A549 (cell line): ENCODE data around the gene FKBP7. TPM values are rescaled to one million over a fixed set of nuclear protein-coding genes. Genes with fewer than 3 reads are reported as not detected.

Experiments
- ATAC-seq, 2 experiments: fragments of 200-7000 bp in 1 of 2; fragments of >200 bp in 1 of 2; cut with Nextera tagmentation in 1 of 2; cut with Tn5 transposase in 1 of 2; 3 replicates each; pipeline versions ENCODE4 v1.8.0 to v1.9.1; 2018 to 2020; ENCODE audit warnings: mild to moderate bottlenecking in 1 of 2, moderate library complexity in 1 of 2
- CTCF ChIA-PET: fragments of 300-600 bp; sonication (Branson Sonifier 250); formaldehyde crosslinking; extraction: SDS; loops from one replicate; lab custom pipeline; 2021; ENCODE audit warnings: antibody characterized with exemption, inconsistent platforms; lab: Yijun Ruan, JAX
- POLR2A ChIA-PET: fragments of 350-600 bp; formaldehyde crosslinking; extraction: SDS; loops from one replicate; lab custom pipeline; 2021; ENCODE audit warnings: antibody characterized with exemption, inconsistent platforms; lab: Yijun Ruan, JAX
- DNase-seq, 2 experiments: peaks; one replicate each; pipeline versions ENCODE4 v3.0.0 to v3.0.0-alpha.2; 2011 to 2016; ENCODE audit warnings: low read depth in 1 of 2, low spot score in 1 of 2
- FAIRE-seq: peaks from 2 replicates; lab custom pipeline; 2011; peaks lifted over from hg19 to GRCh38; lab: Jason Lieb, UNC
- H3K27ac ChIP-seq, 2 experiments: fragments of >200 bp; sonication (Bioruptor Twin); formaldehyde crosslinking; 3 replicates each; pipeline ENCODE4 v1.5.1; 2016 to 2017
- H3K4me1 ChIP-seq: fragments of >200 bp; sonication (Bioruptor Twin); formaldehyde crosslinking; 3 replicates; pipeline ENCODE4 v1.6.1; 2016
- H3K4me2 ChIP-seq: fragments of >200 bp; sonication (Bioruptor Twin); formaldehyde crosslinking; 3 replicates; pipeline ENCODE4 v1.6.1; 2016
- H3K4me3 ChIP-seq: fragments of >200 bp; sonication (Bioruptor Twin); formaldehyde crosslinking; 3 replicates; pipeline ENCODE4 v1.5.1; 2016
- H3K9me3 ChIP-seq: fragments of >200 bp; sonication (Bioruptor Twin); formaldehyde crosslinking; 3 replicates; pipeline ENCODE4 v1.6.1; 2016
- ATOH8 ChIP-seq: fragments of 250-450 bp; sonication (Bioruptor Pico); IDR thresholded peaks from 2 replicates; pipeline ENCODE4 v1.5.0; 2020; ENCODE audit warnings: low read depth, mild to moderate bottlenecking, moderate library complexity
- CBX8 ChIP-seq: fragments of 200-600 bp; sonication (generic); IDR thresholded peaks from 2 replicates; pipeline ENCODE4 v1.6.1; 2016
- CEBPB ChIP-seq, 2 experiments: fragments of >200 bp in 1 of 2; sonication (Bioruptor Twin) in 1 of 2; formaldehyde crosslinking in 1 of 2; IDR thresholded peaks; 2 replicates each; pipeline ENCODE4 v1.6.1; 2012 to 2016
- CHD2 ChIP-seq: fragments of 150-350 bp; IDR thresholded peaks from 2 replicates; pipeline ENCODE4 v1.6.1; 2014; ENCODE audit warnings: low read length; ENCODE audit not compliant: partially characterized antibody
- CHD4 ChIP-seq: fragments of 200-600 bp; sonication (generic); IDR thresholded peaks from 2 replicates; pipeline ENCODE4 v1.6.1; 2016; ENCODE audit warnings: antibody characterized with exemption, mild to moderate bottlenecking, borderline replicate concordance
- E2F6 ChIP-seq: IDR thresholded peaks from 2 replicates; pipeline ENCODE4 v1.6.1; 2012; ENCODE audit warnings: low read depth, borderline replicate concordance
- EHF ChIP-seq: fragments of 250-450 bp; sonication (Bioruptor Pico); IDR thresholded peaks from 2 replicates; pipeline ENCODE4 v1.5.0; 2020; ENCODE audit warnings: mild to moderate bottlenecking
- EHMT2 ChIP-seq: fragments of 200-600 bp; sonication (generic); IDR thresholded peaks from 2 replicates; pipeline ENCODE4 v1.6.1; 2016; ENCODE audit warnings: antibody characterized with exemption, low read depth, mild to moderate bottlenecking, moderate library complexity
- EP300 ChIP-seq, 2 experiments: fragments of >200 bp; sonication (Bioruptor Twin); formaldehyde crosslinking; IDR thresholded peaks; 2 replicates in 1 of 2; 3 replicates in 1 of 2; pipeline ENCODE4 v1.6.1; 2016 to 2017
- FOSB ChIP-seq: fragments of 250-450 bp; sonication (Bioruptor Pico); IDR thresholded peaks from 2 replicates; pipeline ENCODE4 v1.5.0; 2020; ENCODE audit warnings: mild to moderate bottlenecking, moderate library complexity
- FOXS1 ChIP-seq: fragments of 250-450 bp; sonication (Bioruptor Pico); IDR thresholded peaks from 2 replicates; pipeline ENCODE4 v1.5.0; 2020; ENCODE audit warnings: mild to moderate bottlenecking, moderate library complexity
- HMGXB4 ChIP-seq: fragments of 250-450 bp; sonication (Bioruptor Pico); IDR thresholded peaks from 2 replicates; pipeline ENCODE4 v1.5.0; 2021; ENCODE audit warnings: mild to moderate bottlenecking, moderate library complexity, borderline replicate concordance
- HOXA7 ChIP-seq: fragments of 250-450 bp; sonication (Bioruptor Pico); IDR thresholded peaks from 2 replicates; pipeline ENCODE4 v1.5.0; 2020; ENCODE audit warnings: mild to moderate bottlenecking, moderate library complexity
- HOXB13 ChIP-seq: fragments of 250-450 bp; sonication (Bioruptor Pico); IDR thresholded peaks from 2 replicates; pipeline ENCODE4 v1.5.0; 2020; ENCODE audit warnings: low read depth, mild to moderate bottlenecking, moderate library complexity
- HOXB5 ChIP-seq: fragments of 250-450 bp; sonication (Bioruptor Pico); IDR thresholded peaks from 2 replicates; pipeline ENCODE4 v1.5.0; 2020; ENCODE audit warnings: mild to moderate bottlenecking, moderate library complexity
- JUN ChIP-seq, 2 experiments: fragments of >200 bp; sonication (Bioruptor Twin); formaldehyde crosslinking; IDR thresholded peaks; 2 replicates in 1 of 2; 3 replicates in 1 of 2; pipeline ENCODE4 v1.6.1; 2016 to 2017
- JUNB ChIP-seq: fragments of >200 bp; sonication (Bioruptor Twin); formaldehyde crosslinking; IDR thresholded peaks from 2 replicates; pipeline ENCODE4 v1.6.1; 2016
- KDM5A ChIP-seq: fragments of 200-600 bp; sonication (generic); IDR thresholded peaks from 2 replicates; pipeline ENCODE4 v1.6.1; 2016; ENCODE audit warnings: antibody characterized with exemption, mild to moderate bottlenecking
- MAFK ChIP-seq: fragments of 450-650 bp; IDR thresholded peaks from 2 replicates; pipeline ENCODE4 v1.6.1; 2014; ENCODE audit not compliant: partially characterized antibody
- MAX ChIP-seq: IDR thresholded peaks from 2 replicates; pipeline ENCODE4 v1.6.1; 2012
- NPAS2 ChIP-seq: fragments of 250-450 bp; sonication (Bioruptor Pico); IDR thresholded peaks from 2 replicates; pipeline ENCODE4 v1.8.0; 2022; ENCODE audit warnings: mild to moderate bottlenecking, moderate library complexity, borderline replicate concordance
- PHF8 ChIP-seq: fragments of 200-600 bp; sonication (generic); IDR thresholded peaks from 2 replicates; pipeline ENCODE4 v1.6.1; 2016; ENCODE audit warnings: low read depth, mild to moderate bottlenecking, antibody characterized with exemption, moderate library complexity, borderline replicate concordance
- POLR2AphosphoS2 ChIP-seq: conservative IDR thresholded peaks from 2 replicates; pipeline ENCODE4 v1.6.1; 2012; ENCODE audit warnings: low read length, improper control_type of control experiment, inconsistent platforms
- USF2 ChIP-seq: fragments of 450-650 bp; IDR thresholded peaks from 2 replicates; pipeline ENCODE4 v1.6.1; 2014; ENCODE audit warnings: antibody characterized with exemption
- ZC3H11A ChIP-seq: fragments of 450-650 bp; IDR thresholded peaks from 2 replicates; pipeline ENCODE4 v1.6.1; 2014; ENCODE audit warnings: antibody characterized with exemption, mild to moderate bottlenecking
- ZFP36 ChIP-seq: fragments of 450-650 bp; IDR thresholded peaks from 2 replicates; pipeline ENCODE4 v1.6.1; 2014; ENCODE audit warnings: borderline replicate concordance; ENCODE audit not compliant: partially characterized antibody
- ZNF302 ChIP-seq: fragments of 250-450 bp; sonication (Bioruptor Pico); IDR thresholded peaks from 2 replicates; pipeline ENCODE4 v1.9.0; 2021; ENCODE audit warnings: inconsistent platforms, mild to moderate bottlenecking, moderate library complexity
- ZSCAN20 ChIP-seq: fragments of 250-450 bp; sonication (Bioruptor Pico); IDR thresholded peaks from 2 replicates; pipeline ENCODE4 v1.8.0; 2022; ENCODE audit warnings: mild to moderate bottlenecking, moderate library complexity
- WGBS: methylation state at CpG from one replicate; pipeline ENCODE4 v1.1.6; 2017; ENCODE audit errors: missing lambda C conversion rate; 5-methylcytosine and 5-hydroxymethylcytosine counted together
- polyA plus RNA-seq, 4 experiments: library from polyadenylated mRNA; depleted of rRNA in 3 of 4; stranded (reverse); fragments of >200 nt; fragmentation: RNase III in 1 of 4; extraction: RNeasy Plus Mini Kit Qiagen cat#74134 plus additional on column Dnase treatment in 1 of 4; gene quantifications; 2 replicates in 3 of 4; 3 replicates in 1 of 4; pipeline ENCODE4 v1.2.3, GENCODE V29; 2011 to 2017

Gene FKBP7
- polyA plus RNA-seq, 2 of the 4 experiments (the other 2 are of a cell fraction) = 15.2 to 23.7 TPM

GRCh38 chr2:178506949-178507348 lies 28.5 kb upstream of the FKBP7 start:
- POLR2A ChIA-PET = no interaction called here
- CTCF ChIA-PET = interaction anchor here (0.8 kb wide), 1 partner anchor 12 kb away, joined by 5 read pairs; no protein-coding TSS in a partner anchor
- WGBS = 71% methylated on average over 1 of the region's 1 CpG

GRCh38 chr2:178506524-178506923 lies 28.1 kb upstream of the FKBP7 start:
- H3K4me2 ChIP-seq = no peak overlapping the region
- POLR2A ChIA-PET = no interaction called here
- DNase-seq (no peak), ATAC-seq (no peak), FAIRE-seq (no peak)
- H3K27ac ChIP-seq = no peak overlapping the region
- no peaks in the 10 kb centered on the region for H3K9me3 ChIP-seq
- CTCF ChIA-PET = no interaction called here
- H3K4me3 ChIP-seq = no peak overlapping the region
- 98% methylated on average over 2 of the region's 2 CpGs for WGBS
- H3K4me1 ChIP-seq = no peaks in the 10 kb centered on the region
- TF ChIP-seq HOXA7 (no peak), JUNB (no peak), EHF (CRISPR knock-in tag) (no peak), ZNF302 (no peak), ZFP36 (no peak), FOXS1 (CRISPR knock-in tag) (no peak), KDM5A (no peak), HMGXB4 (CRISPR knock-in tag) (no peak), EHMT2 (no peak), JUN (IDR thresholded peaks at IDR 0.05) (no peak), PHF8 (no peak), MAFK (no peak), CHD4 (no peak), ATOH8 (no peak)

More at GRCh38 chr2:178506949-178507348, 28.5 kb upstream of the FKBP7 start:
- ATAC-seq (no peak), DNase-seq (no peak), FAIRE-seq (no peak)
- Histone ChIP-seq H3K4me3 (no peak overlapping the region), H3K4me2 (no peak overlapping the region), H3K4me1 (no peaks in the 10 kb centered on the region), H3K27ac (no peak overlapping the region), H3K9me3 (no peaks in the 10 kb centered on the region)
- no peak for TF ChIP-seq HMGXB4 (CRISPR knock-in tag)
- TF ChIP-seq CHD2 = no peak
- no peak for TF ChIP-seq NPAS2
- TF ChIP-seq CBX8 = no peak
- TF ChIP-seq ZC3H11A = no peak
- no peak for TF ChIP-seq MAX
- no peak for TF ChIP-seq USF2
- TF ChIP-seq FOSB (CRISPR knock-in tag) = no peak
- no peak for TF ChIP-seq EP300 (IDR thresholded peaks at IDR 0.05)
- TF ChIP-seq ATOH8 = no peak
- TF ChIP-seq HOXB13 (CRISPR knock-in tag) = no peak
- TF ChIP-seq CEBPB (IDR thresholded peaks at IDR 0.05) = no peak
- TF ChIP-seq E2F6 = no peak
- TF ChIP-seq HOXB5 = no peak
- TF ChIP-seq ZSCAN20 (CRISPR knock-in tag) = no peak
- no peak for TF ChIP-seq POLR2AphosphoS2
- TF ChIP-seq FOXS1 (CRISPR knock-in tag) = no peak
